ENCODE results near the gene SNRNP35. TPM values are rescaled to one million over a fixed set of nuclear protein-coding genes. Genes with fewer than 3 reads are reported as not detected.
"Not testable (repeated sequence)": the region's sequence is repeated elsewhere in the genome, so short reads cannot be mapped to it uniquely, and the experiment has no call there.

Gene SNRNP35
- total RNA-seq, 1 experiment from 2014 or later = 20.6 TPM

DNA sequence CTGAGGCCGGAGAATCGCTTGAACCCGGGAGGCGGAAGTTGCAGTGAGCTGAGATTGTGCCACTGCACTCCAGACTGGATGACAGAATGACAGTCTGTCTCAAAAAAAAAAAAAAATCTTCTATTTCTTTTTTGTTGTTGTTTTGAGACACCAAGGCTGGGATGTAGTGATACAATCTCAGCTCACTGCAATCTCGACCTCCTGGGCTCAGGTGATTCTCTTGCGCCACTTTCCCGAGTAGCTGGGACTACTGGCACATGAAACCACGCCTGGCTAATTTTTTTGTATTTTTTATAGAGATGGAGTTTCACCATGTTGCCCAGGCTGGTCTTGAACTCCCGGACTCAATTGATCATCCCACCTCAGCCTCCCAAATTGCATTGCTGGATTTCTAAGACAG is 7.3 kb upstream of the SNRNP35 start:
- ChIA-PET CTCF (no interaction called here), POLR2A (ENCODE audit: low non-redundant PET) (no interaction called here)
- no peaks in the 10 kb centered on the region for H3K27me3 ChIP-seq (replicated peaks; ENCODE audit: insufficient read depth, low read depth, low read length, poor library complexity)
- no peak for TF ChIP-seq EZH2 (IDR thresholded peaks at IDR 0.05; ENCODE audit: borderline replicate concordance, low read depth, low read length, poor library complexity, severe bottlenecking)
- TF ChIP-seq, protein P1, sequence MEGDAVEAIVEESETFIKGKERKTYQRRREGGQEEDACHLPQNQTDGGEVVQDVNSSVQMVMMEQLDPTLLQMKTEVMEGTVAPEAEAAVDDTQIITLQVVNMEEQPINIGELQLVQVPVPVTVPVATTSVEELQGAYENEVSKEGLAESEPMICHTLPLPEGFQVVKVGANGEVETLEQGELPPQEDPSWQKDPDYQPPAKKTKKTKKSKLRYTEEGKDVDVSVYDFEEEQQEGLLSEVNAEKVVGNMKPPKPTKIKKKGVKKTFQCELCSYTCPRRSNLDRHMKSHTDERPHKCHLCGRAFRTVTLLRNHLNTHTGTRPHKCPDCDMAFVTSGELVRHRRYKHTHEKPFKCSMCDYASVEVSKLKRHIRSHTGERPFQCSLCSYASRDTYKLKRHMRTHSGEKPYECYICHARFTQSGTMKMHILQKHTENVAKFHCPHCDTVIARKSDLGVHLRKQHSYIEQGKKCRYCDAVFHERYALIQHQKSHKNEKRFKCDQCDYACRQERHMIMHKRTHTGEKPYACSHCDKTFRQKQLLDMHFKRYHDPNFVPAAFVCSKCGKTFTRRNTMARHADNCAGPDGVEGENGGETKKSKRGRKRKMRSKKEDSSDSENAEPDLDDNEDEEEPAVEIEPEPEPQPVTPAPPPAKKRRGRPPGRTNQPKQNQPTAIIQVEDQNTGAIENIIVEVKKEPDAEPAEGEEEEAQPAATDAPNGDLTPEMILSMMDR (conservative IDR thresholded peaks at IDR 0.05; ENCODE audit: low read depth, low read length) = no peak
- no peak for DNase-seq (ENCODE audit: low spot score)
- no peak overlapping the region for H3K4me3 ChIP-seq (ENCODE audit: low read depth, low read length, poor library complexity, severe bottlenecking)
- H3K9me3 ChIP-seq (ENCODE audit: low read depth, low read length, poor library complexity, severe bottlenecking) = no peaks in the 10 kb centered on the region
- no peak overlapping the region for H3K27ac ChIP-seq (ENCODE audit: low read depth, low read length, poor library complexity, severe bottlenecking)
- no peaks in the 10 kb centered on the region for H3K36me3 ChIP-seq (ENCODE audit: insufficient read depth, low read length, poor library complexity, severe bottlenecking)
- H3K4me1 ChIP-seq (ENCODE audit: insufficient read depth, low read length, poor library complexity, severe bottlenecking) = no peaks in the 10 kb centered on the region
- BruUV-seq (replicated peaks) = no TSS peak
- intact Hi-C loops (cut with micrococcal nuclease; ENCODE audit: unreplicated experiment) = no loop called here

DNA sequence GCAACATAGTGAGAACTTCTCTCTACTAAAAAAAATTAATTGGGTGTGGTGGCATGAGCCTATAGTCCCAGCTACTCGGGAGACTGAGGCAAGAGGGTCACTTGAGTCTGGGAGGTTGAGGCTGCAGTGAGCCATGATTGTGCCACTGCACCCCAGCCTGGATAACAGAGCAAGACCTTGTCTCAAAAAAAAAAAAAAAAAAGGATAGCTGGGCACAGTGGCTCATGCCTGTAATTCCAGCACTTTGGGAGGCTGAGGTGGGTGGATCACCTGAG is 5.7 kb upstream of the SNRNP35 start:
- POLR2A ChIA-PET (ENCODE audit: low non-redundant PET); H3K4me1 ChIP-seq (ENCODE audit: insufficient read depth, low read length, poor library complexity, severe bottlenecking): not testable (repeated sequence)
- CTCF ChIA-PET = interaction anchor here (0.7 kb wide), 1 partner anchor 10 kb away, joined by 8 read pairs; no protein-coding TSS in a partner anchor

DNA sequence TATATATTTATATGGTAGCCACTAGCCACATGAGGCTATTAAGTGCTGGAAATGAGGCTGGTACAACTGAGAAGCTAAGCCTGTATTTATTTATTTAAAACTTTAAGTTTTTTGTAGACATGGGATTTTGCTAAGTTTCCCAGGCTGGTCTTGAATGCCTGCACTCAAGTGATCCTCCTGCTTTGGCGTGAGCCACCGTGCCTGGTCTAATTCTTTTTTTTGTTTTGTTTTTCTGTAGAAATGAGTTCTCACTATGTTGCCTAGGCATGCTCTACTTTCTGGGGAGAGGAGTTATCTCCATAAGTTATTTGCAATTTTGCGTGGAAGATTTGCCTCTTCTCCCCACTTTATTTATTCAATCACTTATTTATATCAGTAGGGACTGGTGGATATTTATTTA is 4.8 kb upstream of the SNRNP35 start:
- intact Hi-C loops (cut with micrococcal nuclease; ENCODE audit: unreplicated experiment) = no loop called here
- ChIA-PET CTCF (no interaction called here), POLR2A (ENCODE audit: low non-redundant PET) (no interaction called here)
- H3K4me3 ChIP-seq (ENCODE audit: low read depth, low read length, poor library complexity, severe bottlenecking) = no peak overlapping the region
- H3K4me1 ChIP-seq (ENCODE audit: insufficient read depth, low read length, poor library complexity, severe bottlenecking) = no peaks in the 10 kb centered on the region
- BruUV-seq (replicated peaks) = no TSS peak
- H3K9me3 ChIP-seq (ENCODE audit: low read depth, low read length, poor library complexity, severe bottlenecking) = no peaks in the 10 kb centered on the region
- H3K27me3 ChIP-seq (replicated peaks; ENCODE audit: insufficient read depth, low read depth, low read length, poor library complexity) = no peaks in the 10 kb centered on the region
- no peak overlapping the region for H3K27ac ChIP-seq (ENCODE audit: low read depth, low read length, poor library complexity, severe bottlenecking)
- peak; percentile 36 for DNase-seq (ENCODE audit: low spot score)
- no peak for TF ChIP-seq EZH2 (IDR thresholded peaks at IDR 0.05; ENCODE audit: borderline replicate concordance, low read depth, low read length, poor library complexity, severe bottlenecking)
- TF ChIP-seq, protein P1 (conservative IDR thresholded peaks at IDR 0.05; ENCODE audit: low read depth, low read length) = no peak
- H3K36me3 ChIP-seq (ENCODE audit: insufficient read depth, low read length, poor library complexity, severe bottlenecking) = no peaks in the 10 kb centered on the region

More for the DNA sequence above, 5.7 kb upstream of the SNRNP35 start:
- H3K9me3 ChIP-seq (ENCODE audit: low read depth, low read length, poor library complexity, severe bottlenecking); H3K4me3 ChIP-seq (ENCODE audit: low read depth, low read length, poor library complexity, severe bottlenecking); H3K36me3 ChIP-seq (ENCODE audit: insufficient read depth, low read length, poor library complexity, severe bottlenecking); H3K27me3 ChIP-seq (replicated peaks; ENCODE audit: insufficient read depth, low read depth, low read length, poor library complexity); DNase-seq (ENCODE audit: low spot score); H3K27ac ChIP-seq (ENCODE audit: low read depth, low read length, poor library complexity, severe bottlenecking); BruUV-seq (replicated peaks); intact Hi-C loops (cut with micrococcal nuclease; ENCODE audit: unreplicated experiment): not testable (repeated sequence)

DNA sequence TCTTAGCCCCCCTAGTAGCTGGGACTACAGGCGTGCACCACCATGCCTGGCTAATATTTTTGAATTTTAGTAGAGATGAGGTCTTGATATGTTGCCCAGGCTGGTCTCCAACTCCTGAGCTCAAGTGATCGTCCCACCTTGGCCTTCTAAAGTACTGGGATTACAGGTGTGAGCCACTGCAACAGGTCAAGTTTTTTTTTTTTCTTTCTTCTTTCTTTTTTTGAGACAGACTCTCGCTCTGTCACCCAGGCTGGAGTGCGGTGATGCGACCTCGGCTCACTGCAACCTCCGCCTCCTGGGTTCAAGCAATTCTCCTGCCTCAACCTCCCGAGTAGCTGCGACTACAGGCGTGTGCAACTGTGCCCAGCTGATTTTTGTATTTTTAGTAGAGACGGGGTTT is 5.2 kb downstream of the SNRNP35 start:
- H3K36me3 ChIP-seq (ENCODE audit: insufficient read depth, low read length, poor library complexity, severe bottlenecking); H3K27me3 ChIP-seq (replicated peaks; ENCODE audit: insufficient read depth, low read depth, low read length, poor library complexity); BruUV-seq (replicated peaks); CTCF ChIA-PET; DNase-seq (ENCODE audit: low spot score); H3K4me3 ChIP-seq (ENCODE audit: low read depth, low read length, poor library complexity, severe bottlenecking); intact Hi-C loops (cut with micrococcal nuclease; ENCODE audit: unreplicated experiment); H3K4me1 ChIP-seq (ENCODE audit: insufficient read depth, low read length, poor library complexity, severe bottlenecking); H3K27ac ChIP-seq (ENCODE audit: low read depth, low read length, poor library complexity, severe bottlenecking); H3K9me3 ChIP-seq (ENCODE audit: low read depth, low read length, poor library complexity, severe bottlenecking): not testable (repeated sequence)
- POLR2A ChIA-PET (ENCODE audit: low non-redundant PET) = interaction anchor here (0.7 kb wide), 1 partner anchor 112 kb away, joined by 14 read pairs; no protein-coding TSS in a partner anchor

Data from A673 (cell line).